Measurements from ENCODE around the gene GRIN1.

Gene GRIN1

GRCh38 chr9:137199411-137200121 is 60.6 kb downstream of the GRIN1 start:
- peak overlapping the region; percentile 42 for H3K4me3 ChIP-seq (ENCODE audit: control insufficient read depth, low read depth, low read length)
- no peak for DNase-seq (ENCODE audit: low read depth)
- TF ChIP-seq CTCF (conservative IDR thresholded peaks at IDR 0.05; ENCODE audit: control insufficient read depth, insufficient read depth, low read depth, low read length), result no peak

GRCh38 chr9:137200311-137201204 is 61.6 kb downstream of the GRIN1 start, which contains the start of gene TPRN:
TPRN (minus strand) TSS chr9:137200741; CDS start chr9:137200711, 30 bp downstream.
- DNase-seq (ENCODE audit: low read depth), result peak; percentile 99
- TF ChIP-seq CTCF (conservative IDR thresholded peaks at IDR 0.05; ENCODE audit: control insufficient read depth, insufficient read depth, low read depth, low read length), result no peak
- peak within 1 kb of the TSS; percentile 63 for H3K4me3 ChIP-seq (ENCODE audit: control insufficient read depth, low read depth, low read length)

- no peak for DNase-seq (ENCODE audit: low read depth)
- no peak for TF ChIP-seq CTCF (conservative IDR thresholded peaks at IDR 0.05; ENCODE audit: control insufficient read depth, insufficient read depth, low read depth, low read length)
- H3K4me3 ChIP-seq (ENCODE audit: control insufficient read depth, low read depth, low read length), result peak overlapping the region; percentile 63
Measured at GRCh38 chr9:137201205-137201868, 62.4 kb downstream of the GRIN1 start.

- no peak for TF ChIP-seq CTCF (conservative IDR thresholded peaks at IDR 0.05; ENCODE audit: control insufficient read depth, insufficient read depth, low read depth, low read length)
- no peak for DNase-seq (ENCODE audit: low read depth)
- no peak overlapping the region for H3K4me3 ChIP-seq (ENCODE audit: control insufficient read depth, low read depth, low read length)
Measured at GRCh38 chr9:137202966-137203365, 64.0 kb downstream of the GRIN1 start.

GRCh38 chr9:137204731-137205125 is 65.8 kb downstream of the GRIN1 start:
- no peak for DNase-seq (ENCODE audit: low read depth)
- TF ChIP-seq CTCF (conservative IDR thresholded peaks at IDR 0.05; ENCODE audit: control insufficient read depth, insufficient read depth, low read depth, low read length), result no peak
- peak overlapping the region; percentile 90 for H3K4me3 ChIP-seq (ENCODE audit: control insufficient read depth, low read depth, low read length)

Measured in fibroblast of mammary gland (primary cell).